ENCODE results near the gene FAM210A.

DNA sequence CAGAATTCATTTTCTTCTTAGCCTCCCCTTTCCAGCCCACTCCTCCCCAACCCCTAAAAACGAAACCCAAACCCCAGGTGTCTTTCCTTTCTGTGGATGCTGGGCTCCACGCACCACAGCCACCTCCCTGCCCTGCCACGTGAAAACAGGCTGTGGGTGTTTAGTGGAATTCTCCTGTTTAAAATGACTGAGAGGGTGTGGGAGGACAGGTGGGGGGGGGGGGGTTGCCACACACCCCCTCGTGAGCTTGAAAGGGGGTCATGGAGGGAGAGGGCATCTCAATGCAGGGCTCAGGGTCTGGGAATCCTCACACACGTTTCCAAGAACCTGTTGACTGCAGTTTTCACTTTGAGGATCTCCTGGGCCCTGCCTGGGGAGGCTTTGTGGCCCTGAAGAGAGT, 110.3 kb downstream of the FAM210A start:
- TF ChIP-seq, protein P1, sequence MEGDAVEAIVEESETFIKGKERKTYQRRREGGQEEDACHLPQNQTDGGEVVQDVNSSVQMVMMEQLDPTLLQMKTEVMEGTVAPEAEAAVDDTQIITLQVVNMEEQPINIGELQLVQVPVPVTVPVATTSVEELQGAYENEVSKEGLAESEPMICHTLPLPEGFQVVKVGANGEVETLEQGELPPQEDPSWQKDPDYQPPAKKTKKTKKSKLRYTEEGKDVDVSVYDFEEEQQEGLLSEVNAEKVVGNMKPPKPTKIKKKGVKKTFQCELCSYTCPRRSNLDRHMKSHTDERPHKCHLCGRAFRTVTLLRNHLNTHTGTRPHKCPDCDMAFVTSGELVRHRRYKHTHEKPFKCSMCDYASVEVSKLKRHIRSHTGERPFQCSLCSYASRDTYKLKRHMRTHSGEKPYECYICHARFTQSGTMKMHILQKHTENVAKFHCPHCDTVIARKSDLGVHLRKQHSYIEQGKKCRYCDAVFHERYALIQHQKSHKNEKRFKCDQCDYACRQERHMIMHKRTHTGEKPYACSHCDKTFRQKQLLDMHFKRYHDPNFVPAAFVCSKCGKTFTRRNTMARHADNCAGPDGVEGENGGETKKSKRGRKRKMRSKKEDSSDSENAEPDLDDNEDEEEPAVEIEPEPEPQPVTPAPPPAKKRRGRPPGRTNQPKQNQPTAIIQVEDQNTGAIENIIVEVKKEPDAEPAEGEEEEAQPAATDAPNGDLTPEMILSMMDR (IDR thresholded peaks at IDR 0.05): no peak
- TF ChIP-seq POLR2A (IDR thresholded peaks at IDR 0.05) (no peak), EP300 (IDR thresholded peaks at IDR 0.05) (no peak)
